Stimulated activated CD4-positive, alpha-beta T cell treated with anti-CD3 and anti-CD28 coated beads, Interleukin-15, amount 100 ng/mL, for 48 hours (primary cell): ENCODE results near the gene SP5.
"Not testable (repeated sequence)": the region's sequence is repeated elsewhere in the genome, so short reads cannot be mapped to it uniquely, and the experiment has no call there.

Experiments used
- DNase-seq, 2 donors: peaks; one replicate each; pipeline ENCODE4 v3.0.0-alpha.2; 2020; ENCODE audit warnings: low read depth in 2 of 2

The SP5 gene

DNA sequence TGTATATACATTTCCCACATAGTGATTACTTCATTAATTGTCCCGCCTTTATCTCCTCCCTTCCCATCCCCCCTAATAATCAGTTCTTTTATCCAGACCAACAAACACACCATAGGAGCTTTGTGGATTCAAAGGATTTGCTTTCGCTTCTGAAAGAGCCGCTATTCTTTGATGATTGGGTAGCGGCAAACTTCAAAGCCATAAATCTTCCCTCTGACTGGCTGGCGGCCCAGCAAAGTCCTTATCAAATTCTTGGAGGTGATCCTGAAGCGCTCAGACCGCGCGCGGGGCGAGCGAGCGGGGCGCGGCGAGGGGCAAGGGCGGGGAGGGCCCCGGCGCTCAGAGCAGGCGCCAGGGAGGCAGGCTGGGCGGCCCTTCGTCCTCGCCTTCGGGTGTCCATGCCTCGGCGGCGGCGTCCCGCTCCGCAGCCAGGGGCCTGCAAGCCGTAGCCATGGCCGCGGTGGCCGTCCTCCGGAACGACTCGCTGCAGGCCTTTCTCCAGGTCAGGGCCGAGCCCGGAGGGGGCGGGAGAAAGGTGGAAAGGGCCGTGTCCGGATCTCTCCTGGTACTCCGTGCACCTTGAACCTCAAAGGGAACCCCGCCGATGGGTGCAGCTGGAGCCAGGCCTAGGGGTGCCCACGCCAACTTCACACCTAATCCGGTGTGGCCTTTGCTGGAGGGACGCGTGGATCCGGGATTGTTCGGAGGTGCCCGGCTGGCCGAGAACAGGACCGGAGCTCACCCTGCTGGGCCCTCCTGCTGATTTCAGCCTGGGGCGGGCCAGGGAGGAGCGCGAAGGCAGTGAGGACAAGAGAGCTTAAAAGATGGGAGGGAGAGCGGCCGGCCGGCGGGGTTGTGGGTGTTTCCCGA is at the start of gene SP5:
Gene SP5, plus strand, starts transcription at position 276 of the 870 bp plus-strand sequence. Its CDS starts 176 bp downstream, at position 452.
- no peak for DNase-seq

DNA sequence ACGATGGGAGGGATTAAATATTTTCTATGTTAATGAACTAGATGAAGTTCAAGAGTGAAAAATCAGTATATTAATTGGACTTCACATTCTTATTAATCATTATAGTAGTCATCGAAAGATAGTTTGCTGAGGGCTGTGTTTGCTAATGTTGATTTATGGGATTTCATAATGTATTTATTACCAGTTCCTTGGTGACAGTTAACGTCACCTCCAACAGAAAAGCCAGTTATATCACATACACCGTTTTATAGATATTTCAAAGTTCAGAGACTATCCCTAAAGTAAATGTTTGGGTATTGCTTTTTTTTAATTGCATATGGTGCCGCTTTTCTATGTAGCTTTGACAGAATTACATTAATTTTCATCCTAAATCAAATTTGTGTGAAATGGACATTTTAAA is 49.4 kb upstream of the SP5 start:
- DNase-seq: no peak

DNA sequence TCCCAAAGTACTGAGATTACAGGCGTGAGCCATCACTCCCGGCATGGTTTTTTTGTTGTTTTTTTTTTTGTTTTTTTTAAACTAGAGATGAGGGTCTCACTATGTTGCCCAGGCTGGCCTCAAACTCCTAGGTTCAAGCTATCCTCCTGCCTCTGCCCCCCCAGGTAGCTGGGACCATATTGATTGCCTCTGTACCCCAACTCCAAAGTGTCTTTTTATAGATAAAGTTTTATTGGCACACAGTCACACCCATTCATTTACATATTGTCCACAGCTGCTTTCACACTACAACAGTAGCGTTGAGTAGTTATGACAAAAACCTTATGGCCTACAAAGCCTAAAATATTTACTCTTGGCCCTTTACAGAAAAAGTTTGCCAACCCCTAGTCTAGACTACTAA is 45.2 kb upstream of the SP5 start:
- no peak for DNase-seq

DNA sequence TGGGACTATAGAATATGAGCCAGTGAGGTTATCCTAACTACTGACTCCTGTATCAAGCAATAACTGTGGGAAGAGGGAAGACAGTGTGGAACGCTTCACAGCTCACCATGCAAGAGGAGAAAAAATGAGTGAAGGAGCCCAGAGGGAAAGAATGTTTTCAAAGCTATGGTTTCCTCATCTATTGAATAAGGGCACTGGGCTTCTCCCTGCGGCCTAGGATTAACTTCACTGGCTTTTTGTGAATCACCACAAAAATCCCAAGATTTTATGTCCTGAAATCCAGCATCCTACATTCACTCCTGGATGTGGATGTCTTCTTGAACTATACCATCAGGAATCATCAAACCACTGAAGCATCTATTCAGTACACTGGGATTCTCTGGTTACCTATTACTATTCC is 44.5 kb upstream of the SP5 start:
- DNase-seq: no peak

DNA sequence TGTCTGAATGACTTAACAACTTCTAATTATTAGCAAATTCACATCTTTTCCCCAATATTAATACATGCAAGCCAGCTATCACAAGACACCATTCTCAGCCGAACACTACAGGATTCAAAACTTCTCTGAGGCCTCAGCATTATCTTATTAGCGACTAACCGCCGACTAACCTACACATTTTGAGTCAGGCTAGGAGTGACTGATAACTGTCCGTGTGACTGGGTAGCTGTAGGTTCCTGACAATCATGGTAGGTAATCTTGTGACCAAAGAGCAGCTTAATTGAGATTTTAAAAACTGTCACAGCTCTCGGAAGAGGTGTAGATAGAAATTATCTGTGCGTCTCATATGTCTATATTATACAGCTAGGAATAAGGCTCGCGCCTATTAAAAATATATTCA is 44.1 kb upstream of the SP5 start:
- no peak for DNase-seq

DNA sequence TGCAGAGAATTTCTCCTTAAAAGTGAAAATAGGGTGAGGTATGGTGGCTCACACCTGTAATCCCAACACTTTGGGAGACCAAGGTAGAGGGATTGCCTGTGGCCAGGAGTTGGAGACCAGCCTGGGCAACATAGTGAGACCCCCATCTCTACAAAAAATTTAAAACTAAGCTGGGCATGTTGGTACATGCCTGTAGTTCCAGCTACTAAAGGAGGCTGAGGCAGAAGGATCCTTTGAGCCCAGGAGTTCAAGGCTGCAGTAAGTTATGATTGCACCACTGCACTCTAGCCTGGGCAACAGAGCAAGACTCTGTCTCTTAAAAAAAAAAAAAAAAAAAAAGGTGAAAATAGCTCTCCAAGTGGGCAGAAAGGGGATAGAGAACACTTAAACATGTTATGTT is 40.9 kb upstream of the SP5 start:
- DNase-seq: not testable (repeated sequence)

DNA sequence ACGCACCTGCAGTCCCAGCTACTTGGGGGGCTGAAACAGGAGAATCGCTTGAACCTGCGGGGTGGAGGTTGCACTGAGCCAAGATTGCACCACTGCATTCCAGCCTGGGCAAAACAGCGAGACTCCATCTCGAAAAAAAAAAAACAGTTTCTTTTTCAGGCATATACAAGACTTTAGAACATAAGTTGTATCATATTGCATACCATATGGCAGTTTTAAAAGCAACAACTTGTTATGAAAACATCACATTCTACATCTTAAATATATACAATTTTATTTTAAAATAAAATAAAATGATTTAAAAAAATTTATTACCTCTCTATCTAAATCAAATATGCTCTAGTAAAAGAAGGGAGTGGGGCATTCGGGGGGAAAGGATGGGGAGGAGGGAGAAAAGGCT is 39.4 kb upstream of the SP5 start:
- DNase-seq: no peak

DNA sequence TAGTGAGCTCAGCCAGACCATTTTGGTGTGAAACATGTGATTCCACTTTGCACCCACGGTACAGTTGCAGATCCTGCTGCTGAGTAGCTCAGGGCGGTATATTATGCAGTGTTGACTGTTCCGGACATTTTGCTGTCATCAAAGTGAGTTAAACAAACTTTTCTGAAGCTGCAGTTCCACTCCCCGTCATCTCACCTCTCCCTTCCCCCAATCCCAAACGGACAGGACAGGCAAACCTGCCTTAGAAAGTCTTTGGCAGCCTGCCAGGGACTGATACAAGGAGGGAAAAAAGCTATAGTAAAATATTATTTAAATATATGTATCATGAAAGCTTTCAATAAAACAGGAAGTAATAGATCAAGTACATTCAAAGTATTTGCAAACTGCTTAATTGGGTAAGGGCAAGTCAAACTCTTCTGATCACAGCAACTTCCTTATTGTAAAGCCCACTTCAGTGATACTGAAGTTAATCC is 35.5 kb upstream of the SP5 start:
- DNase-seq: no peak

DNA sequence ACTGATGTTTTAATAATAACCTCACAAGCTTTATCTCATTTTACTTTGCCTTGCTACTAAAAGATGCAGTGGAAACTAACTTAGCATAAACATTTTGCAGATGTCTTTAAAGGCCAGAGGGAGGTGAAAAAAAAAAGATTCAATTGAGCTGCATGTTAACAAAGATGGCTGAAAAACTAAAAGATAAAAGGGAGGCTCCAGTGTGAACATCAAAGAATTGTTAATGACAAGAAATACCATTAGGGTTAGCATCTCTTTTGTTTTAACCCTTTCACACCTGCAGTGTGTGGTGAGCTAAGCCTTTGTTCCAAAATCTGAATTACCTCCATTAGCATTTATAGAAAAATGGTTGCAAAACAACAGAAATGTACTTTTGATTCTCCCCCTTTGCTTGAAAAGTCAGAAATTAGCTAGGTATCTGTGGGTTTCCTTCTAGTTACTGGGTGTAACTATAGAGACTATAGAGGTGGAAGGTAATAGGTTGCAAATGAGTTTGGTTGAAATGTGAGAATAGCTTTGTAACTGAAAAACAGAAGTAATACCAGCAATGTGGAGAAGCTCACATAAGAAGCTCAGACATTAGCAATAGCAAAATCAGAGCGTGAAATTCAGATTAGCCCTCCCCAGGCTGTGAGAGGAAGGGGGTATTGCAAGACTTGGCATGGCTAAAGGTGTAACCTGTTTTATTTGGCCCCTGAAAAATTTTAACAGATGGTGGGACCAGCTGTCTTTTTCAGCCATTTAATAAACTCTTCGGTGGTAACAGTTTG is 34.8 kb upstream of the SP5 start:
- no peak for DNase-seq

DNA sequence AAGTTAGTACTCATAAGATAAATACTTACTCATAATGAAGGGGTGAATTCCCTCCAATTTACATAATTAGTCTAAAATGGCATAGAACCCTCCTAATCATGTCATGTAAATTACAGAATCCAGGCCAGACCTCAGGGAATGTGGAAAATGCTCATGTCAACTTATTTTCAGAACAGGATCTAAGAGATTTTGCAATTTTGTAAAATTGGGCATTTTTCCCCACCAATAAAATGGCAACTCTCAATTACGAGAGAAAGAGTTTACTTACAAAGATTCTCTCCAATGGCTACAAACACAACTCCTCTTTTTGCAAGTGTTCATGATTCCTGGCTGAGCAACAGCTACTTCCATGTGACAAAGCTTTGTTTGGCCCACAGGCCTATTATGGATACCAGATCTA is 33.8 kb upstream of the SP5 start:
- no peak for DNase-seq

DNA sequence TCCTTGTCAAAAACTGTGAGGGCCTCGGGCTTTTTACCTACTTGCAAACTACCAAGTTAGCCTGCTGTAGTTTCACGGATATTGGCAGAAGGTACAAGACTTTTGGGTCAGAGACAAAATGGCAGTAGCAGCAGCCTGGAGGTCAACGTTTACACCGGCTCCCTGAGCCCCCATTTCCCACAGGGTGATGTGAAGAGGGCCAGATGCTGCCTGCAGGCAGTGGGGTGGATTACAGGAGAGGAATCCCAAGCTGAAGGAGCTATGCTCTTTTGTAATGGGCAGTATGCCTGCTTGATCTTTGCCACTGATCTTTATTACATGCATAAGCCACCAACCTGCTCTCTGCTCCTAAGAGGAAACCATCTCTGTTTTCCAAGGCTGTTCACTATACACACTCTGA is 29.5 kb upstream of the SP5 start:
- DNase-seq: no peak

DNA sequence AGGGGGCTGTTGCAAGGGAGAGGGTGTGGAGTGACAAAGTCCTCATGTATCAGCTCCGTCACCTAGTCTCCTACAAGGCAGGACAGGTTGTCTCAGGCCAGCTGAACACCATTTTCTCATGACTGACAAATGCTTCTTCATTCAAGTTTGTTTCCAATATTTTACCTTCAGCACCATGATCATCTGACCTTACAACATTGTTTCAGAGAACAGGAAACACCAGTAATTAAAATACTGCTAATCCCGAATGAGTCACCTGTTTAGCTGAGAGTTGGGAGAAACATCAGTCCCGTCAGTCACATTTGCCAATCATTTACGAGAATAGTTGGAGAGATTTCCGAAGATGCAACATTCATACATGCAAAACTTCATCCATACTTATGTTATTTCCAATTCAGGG is 25.7 kb upstream of the SP5 start:
- DNase-seq: no peak

DNA sequence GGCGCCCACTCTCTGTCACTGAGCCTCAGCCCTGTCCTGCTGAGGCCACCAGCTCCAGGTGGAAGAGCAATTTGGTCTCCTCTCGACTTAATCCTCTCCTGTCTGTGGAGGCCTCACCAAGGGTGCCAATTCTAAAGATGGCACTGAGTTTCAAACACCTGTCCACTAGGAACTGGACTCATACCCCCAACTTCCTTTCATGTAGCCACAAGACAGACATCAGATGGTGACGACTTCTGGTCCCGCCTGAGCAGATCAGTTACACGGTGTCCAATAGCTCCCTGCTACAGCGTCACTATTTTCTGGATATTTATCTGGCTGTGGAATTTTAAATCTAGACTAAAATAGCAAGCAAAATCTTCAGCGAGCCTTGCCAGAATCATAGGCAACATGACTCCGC is 24.5 kb upstream of the SP5 start:
- no peak for DNase-seq

DNA sequence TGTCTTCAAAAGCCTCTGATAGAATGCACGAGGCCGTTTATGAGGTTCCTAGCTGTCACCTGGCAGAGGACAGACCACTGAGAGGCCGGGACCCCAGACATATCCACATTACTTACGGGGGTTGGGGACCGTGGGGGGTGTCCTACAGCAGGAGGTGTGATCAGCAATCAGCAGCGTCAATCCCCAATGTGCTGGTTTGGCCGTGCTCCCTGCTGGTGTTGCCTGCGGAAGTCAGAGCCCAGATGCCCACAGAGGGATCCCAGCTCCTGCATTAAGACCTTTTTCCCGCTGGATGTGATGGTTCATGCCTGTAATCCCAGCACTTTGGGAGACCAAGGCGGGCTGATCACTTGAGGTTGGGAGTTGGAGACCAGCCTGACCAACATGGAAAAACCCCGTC is 20.8 kb upstream of the SP5 start:
- DNase-seq: no peak

DNA sequence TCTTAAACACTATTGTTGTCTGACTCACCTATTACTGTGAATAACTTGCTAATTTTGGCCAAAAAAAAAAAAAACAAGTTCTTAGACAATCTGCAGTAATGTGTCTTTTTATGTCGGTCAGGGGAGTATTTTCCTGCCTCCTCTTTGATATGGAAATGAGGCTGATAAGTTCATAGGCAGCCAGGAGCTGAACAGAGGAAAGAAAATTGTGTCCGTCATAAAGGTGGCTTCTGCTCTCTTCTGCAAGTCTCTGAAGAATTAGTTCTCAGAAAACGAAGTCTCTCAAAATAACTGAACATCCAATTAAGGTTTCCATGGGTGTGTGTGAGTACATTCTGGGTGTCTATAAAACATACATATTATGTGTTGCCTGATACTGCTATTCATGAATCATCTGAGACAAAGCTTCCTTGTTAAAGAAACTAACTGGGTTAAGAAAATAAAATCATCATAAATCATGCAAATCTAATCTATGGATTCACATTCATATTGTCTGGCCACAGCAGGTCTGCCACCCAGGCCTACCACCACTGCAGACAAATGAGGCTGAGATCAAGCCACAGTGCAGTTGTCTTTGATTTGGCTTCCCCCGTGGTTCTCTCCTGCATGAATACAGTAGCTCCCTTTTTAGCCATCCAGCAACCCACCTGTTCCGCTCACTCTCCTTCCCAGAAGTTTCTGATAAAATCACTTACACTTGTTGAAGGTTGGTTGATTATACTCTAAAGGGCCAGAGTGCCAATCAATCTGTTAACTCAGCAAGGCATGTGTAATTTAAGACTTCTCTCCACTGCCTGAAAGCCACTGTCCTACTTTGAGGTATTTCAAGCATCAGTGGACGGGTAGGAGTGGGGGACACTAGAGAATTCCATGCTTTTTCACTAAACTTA is 19.4 kb upstream of the SP5 start:
- no peak for DNase-seq

DNA sequence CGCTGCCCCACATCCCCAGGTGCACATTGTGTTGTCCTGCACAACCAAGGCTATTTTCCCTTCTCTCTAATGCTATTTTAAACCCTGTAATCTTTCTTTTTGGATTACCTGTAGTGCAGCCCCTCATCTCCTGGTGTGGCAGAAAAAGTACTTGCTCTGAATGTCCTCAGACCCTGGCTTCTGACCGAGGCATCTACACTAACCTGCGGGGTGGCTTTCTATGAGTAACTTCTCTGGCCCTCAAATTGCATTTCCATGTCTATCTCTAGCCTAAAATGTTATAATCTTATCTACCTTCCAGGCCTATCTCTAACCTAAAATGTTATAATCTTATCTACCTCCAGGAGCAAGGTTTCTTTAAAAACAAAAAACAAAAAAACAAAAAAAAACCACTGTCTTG is 18.2 kb upstream of the SP5 start:
- DNase-seq: no peak

DNA sequence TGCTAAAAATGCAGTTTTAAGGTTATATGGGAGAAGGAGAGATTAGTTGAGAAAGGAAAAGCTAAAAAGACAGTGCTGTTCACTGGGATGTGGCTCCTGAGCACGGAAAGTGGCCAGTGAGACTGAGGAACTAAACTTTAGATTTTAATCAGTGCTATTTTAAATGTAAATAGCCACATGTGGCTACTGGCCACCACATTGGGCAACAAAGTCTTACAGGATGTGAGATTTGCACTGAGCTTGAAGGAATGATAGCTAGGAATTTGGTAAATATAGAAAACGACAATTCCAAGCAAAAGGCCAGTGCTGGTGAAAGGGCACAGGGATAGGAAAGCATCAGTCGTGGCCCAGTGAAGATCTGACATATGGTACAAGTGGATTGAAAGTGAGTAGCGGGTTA is 14.1 kb upstream of the SP5 start:
- DNase-seq: no peak

DNA sequence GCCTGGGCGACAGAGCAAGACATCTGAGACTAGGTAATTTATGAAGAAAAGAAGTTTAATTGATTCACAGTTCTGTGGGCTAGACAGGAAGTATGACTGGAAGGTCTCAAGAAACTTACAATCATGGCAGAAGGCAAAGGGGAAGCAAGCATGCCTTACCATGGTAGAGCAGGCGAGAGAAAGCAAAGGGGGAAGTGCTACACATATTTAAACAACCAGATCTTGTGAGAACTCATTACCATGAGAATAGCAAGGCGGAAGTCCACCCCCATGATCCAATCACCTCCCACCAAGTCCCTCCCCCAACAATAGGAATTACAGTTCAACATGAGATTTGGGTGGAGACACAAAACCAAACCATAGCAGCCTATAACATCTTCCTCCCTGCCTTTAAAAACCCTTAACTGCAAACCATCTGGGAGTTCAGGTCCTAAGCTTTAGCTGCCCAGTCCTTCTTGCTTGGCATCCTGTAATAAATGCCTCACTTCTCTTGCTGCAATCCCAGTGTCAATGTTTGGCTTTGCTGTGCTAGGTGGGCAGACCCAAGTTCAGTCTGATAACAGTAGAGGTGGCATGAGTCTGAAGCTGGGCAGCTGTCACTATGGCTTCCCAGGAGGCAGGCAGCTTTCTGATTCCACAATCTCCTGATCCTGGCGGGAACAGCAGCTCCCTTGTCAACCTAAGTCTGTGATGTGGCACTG is 11.2 kb upstream of the SP5 start:
- no peak for DNase-seq

DNA sequence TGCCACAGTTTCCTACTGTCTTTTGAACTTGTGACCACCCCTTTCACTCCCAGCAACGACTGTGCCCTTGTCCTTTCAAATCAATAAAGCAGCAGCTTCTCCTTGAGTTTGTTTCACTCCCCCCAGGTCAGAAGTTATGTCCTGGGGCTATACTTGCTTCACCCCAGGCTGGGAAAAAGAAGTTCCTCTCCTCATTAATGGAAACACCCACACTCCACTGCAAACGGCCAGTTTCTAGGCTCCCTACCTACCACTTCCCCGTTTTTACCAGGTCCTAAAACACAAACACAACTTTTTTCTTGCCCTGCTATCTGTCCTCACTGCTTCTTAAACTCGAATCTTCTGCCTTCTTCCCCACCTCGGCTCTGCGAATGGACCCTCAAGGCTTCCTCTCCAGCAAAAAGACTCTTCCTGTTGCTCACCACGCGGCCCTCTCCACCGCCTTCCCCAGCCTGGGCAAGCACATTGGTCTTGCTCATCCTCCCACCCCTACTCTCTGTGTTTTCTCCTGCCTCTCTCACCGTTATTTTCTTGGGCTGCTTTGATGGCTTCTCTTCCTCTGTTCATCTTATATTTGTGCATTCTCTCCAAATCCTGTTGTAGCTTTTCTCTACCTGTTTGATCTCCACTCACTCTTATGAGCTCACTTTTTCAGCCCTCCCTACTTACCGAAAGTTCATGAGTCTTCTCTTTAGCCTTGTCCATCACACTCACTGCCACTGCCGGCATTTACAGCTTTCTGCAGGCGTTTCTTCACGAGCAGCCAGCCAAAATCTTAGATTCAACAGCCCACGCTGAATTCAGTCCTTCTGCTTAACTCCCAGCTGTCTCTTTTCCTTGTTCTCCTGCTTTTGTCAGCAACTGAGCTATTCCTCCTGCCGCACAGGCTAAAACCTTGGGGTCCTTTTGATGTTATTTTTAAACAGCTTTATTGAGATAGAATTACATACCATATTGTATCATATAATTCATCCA is 7.0 kb upstream of the SP5 start:
- DNase-seq: no peak

DNA sequence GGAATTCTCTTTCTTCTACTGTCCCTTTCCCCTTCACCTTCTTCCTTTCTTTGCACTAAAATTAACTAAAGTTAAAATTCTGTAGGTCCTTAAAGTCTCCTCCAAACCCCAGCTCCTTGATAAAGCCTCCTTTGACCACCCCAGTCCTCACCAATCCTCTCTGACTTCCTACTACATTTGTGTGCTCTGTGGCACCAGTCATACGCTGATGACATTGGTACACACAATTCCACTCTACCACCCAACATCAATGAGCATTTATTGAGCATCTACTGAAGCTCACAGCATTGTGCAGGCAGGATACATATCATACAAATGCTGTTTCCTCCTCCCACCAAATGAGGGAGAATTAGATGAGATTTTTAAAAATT is 4.5 kb upstream of the SP5 start:
- no peak for DNase-seq
